Measurements from ENCODE around the gene ATOH8.
"Not testable (repeated sequence)": the region's sequence is repeated elsewhere in the genome, so short reads cannot be mapped to it uniquely, and the experiment has no call there.

ATOH8 gene

DNA sequence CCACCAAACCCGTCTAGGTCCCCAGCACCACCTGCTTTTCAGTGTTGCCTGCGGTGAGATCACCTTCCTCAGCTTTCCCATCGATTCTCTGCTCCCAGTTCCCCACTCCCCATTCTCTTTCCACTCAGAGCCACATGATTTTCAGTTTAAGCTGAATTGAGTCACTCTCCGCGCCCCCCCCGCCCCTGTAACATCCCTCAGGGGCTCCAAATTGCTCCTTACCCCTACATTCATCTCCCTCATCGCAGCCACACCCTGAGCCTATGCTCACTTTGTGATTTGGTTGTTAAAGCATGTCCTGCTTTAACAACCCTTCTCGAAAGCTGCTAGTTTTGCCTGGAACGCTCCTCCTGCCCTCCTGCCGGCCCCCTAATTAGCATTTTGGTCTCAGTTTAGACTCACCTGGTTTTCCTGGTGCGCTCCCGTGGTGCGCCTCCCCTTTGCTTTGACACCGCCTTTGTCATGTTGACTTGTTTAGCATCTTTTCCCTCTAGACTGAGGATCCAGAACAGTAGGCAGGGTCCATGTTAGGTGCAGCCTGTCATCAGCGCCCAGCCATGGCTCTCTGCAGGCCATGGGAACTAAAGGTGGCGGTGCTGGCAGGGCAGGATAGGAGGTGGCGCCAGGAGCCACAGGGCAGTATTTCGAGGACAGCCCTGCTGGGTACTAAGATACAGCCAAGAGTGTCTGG is 74.2 kb downstream of the ATOH8 start:
- DNase-seq (ENCODE audit: low read depth, low spot score), result no peak

GRCh38 chr2:85828725-85829124 is 74.9 kb downstream of the ATOH8 start:
- no peak for DNase-seq (ENCODE audit: low read depth, low spot score)

DNA sequence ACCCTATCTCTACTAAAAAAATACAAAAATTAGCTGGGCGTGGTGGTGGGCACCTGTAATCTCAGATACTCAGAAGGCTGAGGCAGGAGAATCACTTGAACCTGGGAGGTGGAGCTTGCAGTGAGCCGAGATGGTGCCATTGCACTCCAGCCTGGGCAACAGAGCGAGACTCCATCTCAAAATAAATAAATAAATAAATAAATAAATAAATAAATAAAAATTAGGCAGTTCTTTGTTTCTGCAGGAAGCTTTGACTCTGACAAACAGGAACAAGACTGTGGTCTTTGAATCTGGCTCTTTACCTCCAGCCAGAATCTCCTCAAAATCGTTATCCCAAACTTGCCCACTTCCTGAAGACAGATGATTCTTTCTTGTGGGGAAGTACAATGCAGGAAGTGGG is 75.6 kb downstream of the ATOH8 start:
- DNase-seq (ENCODE audit: low read depth, low spot score), result not testable (repeated sequence)

GRCh38 chr2:85830645-85831044 is 76.9 kb downstream of the ATOH8 start:
- DNase-seq (ENCODE audit: low read depth, low spot score), result no peak

DNA sequence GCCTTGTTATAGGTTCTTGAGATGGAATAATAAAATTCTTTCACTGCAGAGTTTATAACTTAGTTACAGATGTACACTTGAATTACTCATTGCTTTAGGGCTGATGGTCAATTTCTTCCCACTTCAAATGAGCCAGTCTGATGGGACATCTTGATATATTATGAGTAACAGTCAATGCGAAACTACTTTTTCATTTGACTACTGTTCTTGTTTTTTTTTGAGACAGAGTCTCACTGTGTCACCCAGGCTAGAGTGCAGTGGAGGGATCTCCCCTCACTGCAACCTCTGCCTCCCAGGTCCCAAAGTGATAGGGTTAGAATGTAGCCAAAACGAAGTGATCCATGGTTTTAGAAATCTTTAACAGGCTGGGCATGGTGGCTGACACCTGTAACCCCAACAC is 77.9 kb downstream of the ATOH8 start:
- DNase-seq (ENCODE audit: low read depth, low spot score), result no peak

DNA sequence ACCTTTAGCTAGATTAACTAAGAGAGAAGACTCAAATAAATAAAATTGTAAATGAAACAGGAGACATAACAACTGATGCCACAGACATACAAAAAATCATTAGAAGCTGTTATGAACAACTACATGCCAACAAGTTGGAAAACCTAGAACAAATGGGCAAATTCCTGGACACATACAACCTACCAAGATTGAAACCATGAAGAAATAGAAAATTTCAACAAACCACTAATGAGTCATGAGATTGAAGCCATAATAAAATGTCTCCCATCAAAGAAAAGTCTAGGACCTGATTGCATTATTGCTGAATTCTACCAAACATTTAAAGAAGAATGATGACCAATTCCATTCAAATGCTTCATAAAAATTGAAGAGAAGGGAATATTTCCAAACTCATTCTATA is 80.7 kb downstream of the ATOH8 start:
- DNase-seq (ENCODE audit: low read depth, low spot score), result no peak
